NCI-H2196 (cell line): Measurements from ENCODE around the gene PLAAT3.
"Not testable (repeated sequence)": the region's sequence is repeated elsewhere in the genome, so short reads cannot be mapped to it uniquely, and the experiment has no call there.

ENCODE experiments used
- DNase-seq: peaks from one replicate; lab custom pipeline; 2025; ENCODE audit not compliant: unreplicated experiment; lab: John Stamatoyannopoulos, UW

PLAAT3 gene

DNA sequence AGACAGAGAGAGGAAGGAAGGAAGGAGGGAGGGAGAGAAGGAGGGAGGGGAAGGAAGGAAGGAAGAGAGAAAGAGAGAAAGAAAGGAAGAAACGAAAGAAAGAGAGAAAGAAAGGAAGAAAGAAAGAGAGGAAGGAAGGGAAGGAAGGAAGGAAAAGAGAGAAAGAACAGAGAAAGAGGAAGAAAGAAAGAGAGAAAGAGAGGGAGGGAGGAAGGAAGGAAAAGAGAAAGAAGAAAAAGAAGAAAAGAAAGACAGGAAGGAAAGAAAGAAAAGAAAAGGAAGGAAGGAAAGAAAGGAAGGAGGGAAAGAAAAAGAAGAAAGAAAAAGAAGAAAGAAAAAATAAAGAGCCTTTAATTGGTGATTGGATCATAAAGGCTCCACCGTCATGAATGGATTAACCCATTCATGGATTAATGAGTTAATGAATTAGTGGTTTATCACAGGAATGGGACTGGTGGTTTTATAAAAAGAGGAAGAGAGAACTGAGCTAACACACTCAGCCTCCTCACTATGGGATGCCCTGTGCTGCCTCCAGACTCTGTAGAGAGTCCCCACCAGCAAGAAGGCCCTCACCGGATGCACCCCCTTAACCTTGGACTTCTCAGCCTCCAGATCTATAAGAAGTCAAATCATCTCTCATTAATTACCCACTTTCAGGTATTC is 42.1 kb downstream of the PLAAT3 start:
- no peak for DNase-seq

DNA sequence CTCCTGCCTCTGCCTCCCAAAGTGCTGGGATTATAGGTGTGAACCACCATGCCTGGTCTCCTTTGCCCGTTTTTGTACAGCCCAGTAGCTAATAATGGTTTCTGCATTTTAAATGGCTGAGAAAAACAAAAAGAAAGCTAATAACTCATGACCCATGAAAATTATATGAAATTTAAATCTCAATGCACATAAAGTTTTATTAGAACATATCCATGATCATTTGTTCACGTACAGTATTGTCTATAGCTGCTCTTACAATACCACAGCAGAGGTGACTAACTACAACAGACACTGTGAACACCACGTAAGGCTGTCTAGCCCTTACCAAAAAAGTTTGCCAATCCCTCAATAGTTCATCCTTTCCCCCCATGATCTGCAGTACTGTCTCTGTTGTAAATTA is 44.7 kb downstream of the PLAAT3 start:
- no peak for DNase-seq

DNA sequence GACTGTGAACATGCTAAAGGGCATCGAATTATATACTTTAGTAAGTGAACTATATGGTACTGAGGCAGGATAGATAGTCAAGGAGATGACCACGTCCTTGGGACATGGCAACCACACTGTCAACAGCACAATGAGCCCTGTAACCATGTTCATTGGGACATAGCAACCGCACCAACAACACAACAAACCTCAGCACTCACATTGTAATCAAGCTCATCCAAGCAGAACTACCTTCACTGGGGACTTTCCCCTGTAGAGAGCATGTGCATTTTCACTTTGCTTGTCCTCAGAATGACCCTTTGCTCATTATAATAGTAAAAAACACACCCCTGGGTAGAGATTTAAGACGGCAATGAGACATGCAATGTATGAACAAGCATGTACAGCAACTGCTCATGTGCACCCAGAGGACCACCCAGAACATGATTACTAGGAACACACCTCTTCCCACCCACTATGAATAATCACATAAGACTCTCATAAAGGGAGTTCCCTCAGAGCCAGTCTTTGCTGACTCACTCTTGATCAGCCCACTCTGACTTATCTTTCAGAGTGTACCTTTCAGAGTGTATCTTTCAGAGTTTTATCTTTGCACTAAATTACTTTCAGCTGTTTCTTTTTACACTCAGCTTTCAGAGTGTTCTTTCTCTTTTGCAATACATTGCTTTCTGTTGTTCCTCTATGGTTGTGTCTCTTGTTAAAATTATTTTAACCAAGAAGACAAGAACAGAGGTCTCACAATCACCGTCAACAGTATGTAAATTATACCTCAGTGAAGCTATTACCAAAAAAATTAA is 47.0 kb downstream of the PLAAT3 start:
- peak; percentile 67 for DNase-seq

DNA sequence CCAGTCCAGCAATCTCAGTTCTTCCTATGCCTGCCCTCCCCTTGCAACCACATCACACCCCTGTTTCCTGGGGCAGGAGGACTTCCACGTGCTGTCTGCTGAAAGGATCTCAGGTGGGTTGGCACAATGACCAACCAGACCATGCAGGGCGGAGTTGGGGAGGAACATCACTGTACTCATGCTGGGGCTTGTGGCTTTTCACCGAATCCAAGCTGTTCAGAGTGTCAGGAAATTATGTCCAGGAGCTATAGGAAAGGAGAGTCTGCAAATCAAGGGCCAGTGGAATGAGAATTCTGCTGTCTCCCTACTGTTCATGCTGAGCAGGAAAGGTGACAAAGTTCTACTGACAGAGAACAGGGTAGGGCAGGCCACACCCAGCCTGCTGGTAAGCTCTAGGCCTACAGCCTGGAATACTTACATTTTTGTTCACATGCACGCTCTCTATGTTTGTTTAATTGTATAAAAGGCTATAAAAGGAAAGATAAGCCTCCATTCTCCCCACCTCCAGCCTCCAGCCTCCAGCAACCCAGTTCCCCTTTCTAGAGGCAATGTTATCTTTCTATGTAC is 49.4 kb downstream of the PLAAT3 start:
- no peak for DNase-seq

DNA sequence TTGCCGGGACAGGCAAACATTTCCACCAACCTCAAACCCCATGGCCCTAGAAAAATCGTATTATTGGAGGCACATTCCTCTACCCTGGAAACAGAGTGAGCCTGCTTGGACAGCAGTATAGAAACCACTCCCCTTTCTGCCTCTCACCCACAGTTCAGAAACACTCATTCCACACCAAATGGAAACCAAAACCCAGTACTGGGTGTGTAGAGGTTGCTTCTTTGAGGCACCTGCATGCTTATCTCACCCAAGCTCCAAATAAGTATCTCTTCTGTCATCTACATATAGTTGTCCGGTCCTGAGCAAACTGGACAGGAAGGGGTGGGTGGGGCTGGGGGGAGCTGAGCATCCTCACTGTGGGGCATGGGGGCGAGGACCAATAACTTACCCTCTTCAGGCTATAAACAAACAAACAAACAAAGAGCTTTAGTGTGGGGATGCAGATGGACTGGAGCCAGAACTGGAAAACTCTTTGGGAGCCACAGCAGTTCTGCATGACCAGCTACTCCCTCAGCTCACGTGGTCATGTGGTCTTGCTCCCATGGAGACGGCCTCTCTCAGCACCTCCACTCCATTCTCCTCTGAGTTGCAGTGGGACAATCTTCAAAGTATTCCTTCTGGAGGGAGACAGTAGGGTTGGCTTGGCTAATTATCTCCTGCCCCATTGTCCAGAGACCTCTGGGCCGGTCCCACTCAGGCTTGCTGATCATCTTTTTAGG is 50.0 kb downstream of the PLAAT3 start:
- DNase-seq, result no peak

DNA sequence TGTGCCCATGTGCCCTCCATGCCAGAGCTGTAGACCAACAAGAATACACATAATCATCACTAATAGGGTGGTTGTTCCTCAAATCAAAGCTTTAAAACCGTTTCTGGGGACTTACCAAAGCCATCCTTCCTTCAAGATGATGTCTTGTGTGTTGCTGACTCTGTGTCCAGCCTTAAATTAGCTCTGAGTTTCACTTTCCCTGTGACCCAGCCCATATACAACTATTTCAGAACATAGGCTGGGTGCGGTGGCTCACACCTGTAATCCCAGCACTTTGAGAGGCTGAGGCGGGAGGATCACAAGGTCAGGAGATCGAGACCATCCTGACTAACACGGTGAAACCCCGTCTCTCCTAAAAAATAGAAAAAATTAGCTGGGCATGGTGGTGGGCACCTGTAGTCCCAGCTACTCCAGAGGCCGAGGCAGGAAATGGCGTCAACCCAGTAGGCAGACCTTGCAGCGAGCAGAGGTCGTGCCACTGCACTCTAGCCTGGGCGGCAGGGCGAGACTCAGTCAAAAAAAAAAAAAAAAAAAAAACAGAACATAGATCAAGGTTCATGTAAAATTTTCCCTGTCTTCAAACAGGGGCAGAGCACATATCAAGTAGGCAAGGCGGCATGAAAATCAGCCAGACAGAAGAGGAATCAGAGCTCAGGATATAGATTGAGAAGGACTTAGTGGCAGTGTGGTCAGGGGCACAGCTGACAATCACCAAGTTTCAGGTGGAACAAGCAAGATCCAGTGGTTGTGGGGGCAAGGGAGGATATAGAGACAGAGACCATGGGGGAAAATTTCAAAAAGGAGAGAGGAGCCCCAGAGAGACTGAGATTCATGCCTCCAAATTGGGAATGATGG is 50.8 kb downstream of the PLAAT3 start, which contains the start of gene PLAAT2:
Gene PLAAT2, minus strand, starts transcription at position 179 of the 855 bp plus-strand sequence. Its CDS starts 55 bp downstream, at position 124.
- no peak for DNase-seq

DNA sequence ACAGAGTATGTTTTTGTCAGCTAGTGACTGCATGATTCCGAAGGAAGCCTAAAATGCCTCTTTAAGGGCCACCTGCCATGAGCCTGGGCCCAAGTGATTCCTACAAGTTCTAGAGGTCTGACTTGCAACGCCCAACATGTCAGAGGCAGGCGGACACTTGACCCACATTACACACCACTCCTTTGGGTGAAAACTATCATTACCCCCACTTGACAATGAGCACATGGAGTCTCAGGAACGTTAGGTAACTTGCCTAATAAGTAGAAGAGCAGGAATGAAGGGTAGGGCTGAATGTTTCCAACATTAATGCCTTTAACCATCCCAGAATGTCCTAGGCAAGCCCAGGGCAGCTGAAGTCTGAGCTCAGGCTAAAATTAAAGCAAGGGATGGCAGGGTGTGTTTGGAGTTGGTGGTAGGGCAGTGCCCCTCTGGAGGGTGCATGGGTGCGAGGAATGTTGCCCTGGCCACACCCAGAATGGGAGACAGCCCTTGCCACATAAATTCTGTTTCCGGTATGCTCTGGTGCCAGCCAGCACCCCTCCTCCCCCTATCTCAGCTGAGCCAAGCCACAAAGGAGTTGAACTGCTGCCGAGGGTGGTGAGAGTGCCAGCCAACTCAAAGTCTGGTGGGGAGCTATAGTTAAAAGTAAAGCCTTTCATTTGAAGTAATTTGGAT is 53.6 kb downstream of the PLAAT3 start:
- no peak for DNase-seq

DNA sequence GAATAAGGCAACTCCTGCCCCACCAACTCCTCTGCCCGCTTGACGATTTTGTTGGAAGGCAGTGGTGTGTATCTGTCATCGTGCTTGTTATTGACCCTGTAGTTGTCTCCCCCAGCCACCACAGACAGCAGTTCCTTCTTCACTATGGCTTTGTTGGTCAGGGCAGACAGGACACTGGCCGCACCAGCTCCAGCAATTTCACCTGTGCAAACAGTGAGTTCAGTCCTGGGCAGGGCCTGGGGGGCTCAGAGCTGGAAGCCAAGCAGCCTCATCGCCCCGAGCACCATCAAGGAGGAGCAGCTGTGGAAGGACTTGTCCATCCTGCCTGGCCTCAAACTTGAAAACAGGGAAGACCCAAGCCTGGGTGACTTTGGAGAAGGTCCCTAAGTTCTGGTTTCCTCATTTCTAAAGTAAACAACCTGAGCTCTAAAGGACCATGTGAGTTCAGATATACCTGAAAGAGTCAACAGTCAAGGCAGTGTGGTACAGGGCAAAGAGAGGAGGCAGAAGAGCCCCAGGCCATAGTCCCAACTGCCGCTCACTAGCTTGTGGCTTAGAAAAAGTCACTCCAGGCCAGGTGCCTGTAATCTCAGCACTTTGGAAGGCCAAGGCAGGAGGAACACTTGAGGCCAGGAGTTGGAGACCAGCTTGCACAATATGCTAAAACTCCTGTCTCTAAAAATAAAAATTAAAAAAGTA is 55.6 kb downstream of the PLAAT3 start:
- DNase-seq, result no peak

DNA sequence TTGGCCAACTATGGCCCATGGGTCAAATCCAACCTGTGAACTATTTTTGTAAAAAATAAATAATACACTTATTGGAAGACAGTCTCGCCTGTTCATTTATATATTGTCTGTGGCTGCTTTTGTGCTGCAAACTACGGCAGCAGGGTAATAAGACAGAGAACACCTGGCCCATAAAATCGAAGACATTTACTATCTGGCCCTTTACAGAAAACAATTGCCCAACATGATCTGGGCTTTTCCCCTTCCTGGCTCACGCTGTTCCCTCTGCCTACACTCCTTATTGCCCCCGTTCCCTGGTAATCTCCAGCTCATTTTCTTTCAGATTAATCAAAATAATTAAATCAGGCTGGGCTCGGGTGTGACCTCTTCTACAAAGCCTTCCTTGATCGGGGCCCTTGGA is 56.7 kb downstream of the PLAAT3 start:
- no peak for DNase-seq

DNA sequence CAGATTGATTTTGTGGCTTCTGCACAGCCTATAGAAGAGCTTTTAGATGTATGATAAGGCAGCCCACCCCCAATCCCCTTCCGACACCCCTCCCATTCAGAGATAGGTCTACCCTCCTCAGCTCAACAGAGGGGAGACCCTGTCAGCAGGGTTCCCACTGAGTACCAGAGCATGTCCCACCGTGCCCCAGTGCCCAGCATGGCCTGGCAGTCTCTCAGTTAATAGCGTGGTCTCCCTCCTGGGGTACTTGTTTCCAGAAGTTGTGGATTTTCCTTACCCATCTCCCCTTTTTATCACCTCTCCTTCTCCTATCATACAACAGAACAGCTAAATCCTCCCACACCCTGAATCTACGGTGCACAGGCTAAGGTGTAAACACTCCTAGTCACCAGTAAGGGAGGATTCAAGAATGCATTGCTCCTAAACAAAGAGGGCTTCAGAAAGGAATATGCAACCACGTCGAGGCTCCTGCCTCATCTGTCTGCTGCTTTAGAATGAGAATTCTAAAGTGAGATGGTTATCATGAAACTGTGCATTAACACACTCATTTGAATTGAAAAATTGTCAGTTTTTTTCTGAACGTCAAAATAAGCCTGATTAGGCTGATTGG is 57.7 kb downstream of the PLAAT3 start:
- DNase-seq, result no peak

DNA sequence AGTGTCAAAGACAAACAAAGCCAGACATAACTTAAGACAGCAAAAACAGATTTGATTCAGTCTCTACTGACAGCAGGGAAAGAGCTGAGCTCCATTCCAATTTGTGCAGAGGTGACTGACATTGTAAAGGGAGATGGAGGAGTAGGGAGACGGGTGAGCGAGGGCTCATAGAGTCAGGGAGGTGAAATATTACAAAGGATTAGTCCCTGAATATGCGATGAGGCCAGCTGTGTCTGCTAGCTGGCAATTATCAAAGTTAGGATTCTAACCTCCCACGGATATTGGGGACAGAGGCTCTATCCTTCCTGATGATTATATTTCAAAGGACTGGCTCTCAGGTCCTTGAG is 59.4 kb downstream of the PLAAT3 start:
- no peak for DNase-seq

DNA sequence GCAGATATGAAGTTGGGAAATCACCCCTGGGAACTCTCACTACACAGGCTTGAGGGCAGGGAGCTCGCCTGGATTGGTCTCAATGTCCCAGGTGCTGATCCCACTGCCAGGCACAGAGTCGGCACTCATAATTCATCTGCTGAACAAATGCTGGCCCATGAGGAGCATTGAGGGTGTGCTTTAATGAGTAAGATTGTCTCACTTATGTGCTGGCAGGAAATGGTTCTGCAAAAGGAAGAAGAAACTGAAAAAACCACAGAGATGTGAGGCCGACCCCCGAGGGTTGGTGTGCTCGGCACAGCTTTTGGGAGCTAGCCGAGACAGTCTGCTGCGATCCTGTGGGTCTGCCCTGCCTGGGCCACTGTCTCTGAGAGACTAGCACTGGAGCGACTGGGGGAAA is 60.5 kb downstream of the PLAAT3 start:
- no peak for DNase-seq

DNA sequence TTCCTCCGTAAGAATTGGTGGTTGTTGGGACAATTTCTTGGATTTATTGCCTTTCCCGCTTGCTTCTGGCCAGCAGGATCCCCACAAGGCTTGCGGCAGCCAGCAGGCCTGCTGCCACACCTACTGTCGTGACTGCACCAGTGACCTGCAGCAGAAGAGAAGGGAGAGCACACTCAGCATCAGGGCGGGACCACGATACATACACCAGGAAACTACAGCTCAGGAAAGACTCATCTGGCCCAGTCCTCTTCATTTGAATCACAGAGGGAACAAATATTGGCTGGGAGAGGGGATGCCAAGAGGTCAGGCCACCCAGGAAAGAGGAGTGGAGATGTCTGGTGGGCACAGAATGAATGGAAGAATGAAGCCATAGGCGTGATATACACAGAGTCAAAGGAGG is 61.3 kb downstream of the PLAAT3 start:
- no peak for DNase-seq

DNA sequence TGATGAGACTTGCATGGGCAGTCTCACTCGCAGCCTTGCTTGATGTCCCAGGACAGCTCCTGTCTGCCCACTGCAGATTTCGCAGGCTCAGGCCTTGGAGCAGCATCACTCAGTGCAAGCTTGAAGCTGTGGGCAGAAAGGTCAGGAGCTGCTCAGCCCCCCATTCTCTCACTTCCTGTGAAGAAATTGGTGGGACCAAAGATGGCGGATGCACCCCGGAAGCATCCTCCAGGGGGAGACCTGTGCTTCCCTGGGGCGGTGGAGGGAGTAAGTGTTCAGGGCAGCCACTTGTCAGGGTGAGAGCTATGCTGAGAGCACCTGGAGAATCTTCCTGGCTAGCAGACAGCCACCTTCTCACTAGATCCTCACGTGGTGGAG is 62.4 kb downstream of the PLAAT3 start:
- DNase-seq, result no peak

DNA sequence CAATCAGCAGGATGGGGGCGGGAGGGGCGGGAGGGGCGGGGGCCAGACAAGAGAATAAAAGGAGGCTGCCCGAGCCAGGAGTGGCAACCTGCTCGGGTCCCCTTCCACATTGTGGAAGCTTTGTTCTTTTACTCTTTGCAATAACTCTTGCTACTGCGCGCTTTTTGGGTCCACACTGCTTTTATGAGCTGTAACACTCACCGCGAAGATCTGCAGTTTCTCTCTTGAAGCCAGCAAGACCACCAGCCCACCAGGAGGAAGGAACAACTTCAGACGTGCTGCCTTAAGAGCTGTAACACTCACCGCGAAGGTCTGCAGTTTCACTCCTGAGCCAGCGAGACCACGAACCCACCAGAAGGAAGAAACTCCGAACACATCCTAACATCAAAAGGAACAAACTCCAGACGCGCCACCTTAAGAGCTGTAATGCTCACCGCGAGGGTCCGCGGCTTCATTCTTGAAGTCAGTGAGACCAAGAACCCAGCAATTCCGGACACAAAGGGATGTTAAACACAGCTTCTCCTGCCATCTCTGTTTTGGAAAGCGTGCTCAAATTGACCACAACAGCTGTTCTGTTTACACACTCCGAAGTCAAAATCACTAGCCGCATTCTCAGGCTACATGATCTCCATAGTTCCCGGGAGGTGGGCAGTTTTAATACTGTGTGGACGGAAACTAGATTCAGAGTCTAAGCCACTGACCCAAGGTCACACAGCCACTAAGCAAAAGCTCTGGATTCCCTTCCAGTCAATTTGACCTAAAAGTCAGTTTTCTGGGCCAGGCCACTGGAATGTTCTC is 62.9 kb downstream of the PLAAT3 start:
- no peak for DNase-seq

DNA sequence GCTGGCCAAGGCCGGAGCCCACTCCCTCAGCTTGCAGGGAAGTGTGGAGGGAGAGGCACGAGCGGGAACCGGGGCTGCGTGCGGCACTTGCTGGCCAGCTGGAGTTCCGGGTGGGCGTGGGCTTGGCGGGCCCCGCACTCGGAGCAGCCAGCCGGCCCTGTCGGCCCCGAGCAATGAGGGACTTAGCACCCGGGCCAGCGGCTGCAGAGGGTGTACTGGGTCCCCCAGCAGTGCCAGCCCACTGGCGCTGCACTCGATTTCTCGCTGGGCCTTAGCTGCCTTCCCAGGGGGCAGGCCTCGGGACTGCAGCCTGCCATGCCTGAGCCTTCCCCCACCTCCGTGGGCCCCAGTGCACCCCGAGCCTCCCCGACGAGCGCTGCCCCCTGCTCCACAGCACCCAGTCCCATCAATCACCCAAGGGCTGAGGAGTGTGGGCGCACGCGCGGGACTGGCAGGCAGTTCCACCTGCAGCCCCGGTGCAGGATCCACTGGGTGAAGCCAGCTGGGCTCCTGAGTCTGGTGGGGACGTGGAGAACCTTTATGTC is 64.0 kb downstream of the PLAAT3 start:
- DNase-seq, result not testable (repeated sequence)

DNA sequence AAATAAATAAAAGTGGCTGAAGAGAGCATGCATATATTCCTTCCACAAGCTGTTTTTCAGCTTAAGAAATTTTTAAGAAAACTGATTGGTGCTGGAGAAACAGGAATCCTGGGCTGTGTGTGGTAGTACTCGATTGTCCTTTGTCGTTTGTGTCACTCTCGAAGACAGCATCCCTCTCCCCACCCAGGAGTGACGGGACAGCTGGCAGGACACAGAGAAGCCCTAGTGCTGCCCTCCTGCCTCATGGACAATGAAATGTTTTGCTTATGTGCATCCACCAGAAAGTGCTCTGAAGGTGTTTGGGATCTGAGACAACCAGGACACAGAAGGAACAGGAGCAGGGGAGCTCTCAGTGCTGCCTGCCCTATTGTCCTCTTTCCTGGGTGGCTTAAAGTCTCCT is 64.8 kb downstream of the PLAAT3 start:
- no peak for DNase-seq

DNA sequence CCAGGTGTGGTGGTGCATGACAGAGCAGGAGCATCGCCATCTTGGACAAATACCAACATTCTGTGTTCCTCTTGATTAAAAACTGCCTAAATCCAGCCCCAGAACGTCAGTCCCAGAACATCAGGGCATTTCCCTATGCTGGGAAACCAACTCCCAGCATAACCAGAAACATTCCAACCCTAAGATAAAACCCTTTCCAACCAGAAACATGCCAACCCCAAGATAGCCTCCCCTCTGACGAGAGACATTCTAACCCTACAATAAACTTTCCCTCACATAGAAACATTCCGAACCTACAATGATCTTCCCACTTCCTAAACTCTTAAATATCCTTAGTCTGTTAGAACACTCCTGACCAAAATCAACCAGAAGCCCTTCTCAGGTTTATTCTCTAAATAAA is 66.1 kb downstream of the PLAAT3 start:
- DNase-seq, result no peak
